Activated CD4-positive, alpha-beta T cell treated with anti-CD3 and anti-CD28 coated beads for 36 hours (primary cell): ENCODE data around the gene MSI2. TPM values are rescaled to one million over a fixed set of nuclear protein-coding genes. Genes with fewer than 3 reads are reported as not detected.

ENCODE experiments used
- ATAC-seq: fragments of 200-7000 bp; cut with Tn5 transposase; one replicate; pipeline ENCODE4 v1.10.0; 2021; ENCODE audit warnings: mild to moderate bottlenecking, moderate library complexity
- CTCF ChIA-PET: fragments of 350-600 bp; sonication (Branson Sonifier 250); formaldehyde crosslinking; loops from one replicate; lab custom pipeline; 2021; ENCODE audit warnings: antibody characterized with exemption; lab: Charles Lee
- POLR2A ChIA-PET: fragments of 350-600 bp; sonication (Branson Sonifier 250); formaldehyde crosslinking; loops from one replicate; lab custom pipeline; 2021; ENCODE audit warnings: antibody characterized with exemption, inconsistent platforms; lab: Charles Lee
- DNase-seq: peaks from one replicate; pipeline ENCODE4 v3.0.0-alpha.2; 2020
- H3K27ac Mint-ChIP-seq: one replicate; pipeline ENCODE4 v1.8.0; 2021; ENCODE audit warnings: mixed read lengths
- H3K27me3 Mint-ChIP-seq: one replicate; pipeline ENCODE4 v1.8.0; 2021; ENCODE audit warnings: mixed read lengths
- H3K36me3 Mint-ChIP-seq: one replicate; pipeline ENCODE4 v1.8.0; 2021; ENCODE audit warnings: low read depth, mixed read lengths
- H3K4me1 Mint-ChIP-seq: one replicate; pipeline ENCODE4 v1.8.0; 2021; ENCODE audit warnings: mixed read lengths
- H3K4me3 Mint-ChIP-seq: one replicate; pipeline ENCODE4 v1.8.0; 2021; ENCODE audit warnings: mild to moderate bottlenecking, moderate library complexity, mixed read lengths
- H3K9me3 Mint-ChIP-seq: one replicate; pipeline ENCODE4 v1.8.0; 2021; ENCODE audit warnings: low read depth, mixed read lengths
- intact Hi-C, 2 experiments: fragments of 100-400 bp; cut with DNase I in 1 of 2; cut with micrococcal nuclease in 1 of 2; formaldehyde crosslinking; loops; one replicate each; pipeline versions ENCODE4 v1.14.2 to v1.15.1; 2022 to 2024; cut with DNase I, micrococcal nuclease
- total RNA-seq, 2 experiments: library from RNA; stranded (reverse); gene quantifications; one replicate each; pipeline ENCODE4 v1.2.3, GENCODE V29; 2021

The MSI2 gene
- total RNA-seq, 2 experiments from 2014 or later, result 55.3 to 57.2 TPM

DNA sequence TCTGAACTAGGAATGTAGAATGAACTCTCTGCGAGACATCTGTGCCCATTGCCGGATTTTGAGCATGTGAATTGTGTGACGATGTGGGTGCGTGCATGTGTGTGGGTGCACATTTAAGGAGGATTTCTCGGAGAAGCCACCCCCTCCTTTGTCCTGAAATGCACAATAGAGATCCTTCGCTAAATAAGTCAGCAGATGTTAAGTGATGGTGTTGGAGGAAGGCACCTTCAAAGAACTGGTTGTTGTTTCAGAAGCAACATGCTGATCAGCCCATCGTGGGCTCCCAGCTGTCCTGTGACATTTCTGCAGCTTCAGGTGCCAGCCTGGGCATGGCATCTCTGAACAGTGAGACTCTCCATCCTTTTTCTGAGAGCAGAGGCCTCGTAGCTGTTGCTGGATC, 194.9 kb downstream of the MSI2 start:
- H3K27me3 Mint-ChIP-seq, result no peaks in the 10 kb centered on the region
- intact Hi-C loops, result no loop called here
- CTCF ChIA-PET, result interaction anchor here (0.6 to 3.2 kb wide), 3 partner anchors 11 to 101 kb away, joined by 4 to 15 read pairs (median 4); no protein-coding TSS in a partner anchor
- peaks cover 74% of the 10 kb centered on the region for H3K4me1 Mint-ChIP-seq
- peak; percentile 62 for DNase-seq
- H3K9me3 Mint-ChIP-seq, result no peaks in the 10 kb centered on the region
- H3K27ac Mint-ChIP-seq, result peak overlapping the region; percentile 56
- peak; percentile 50 for ATAC-seq
- H3K4me3 Mint-ChIP-seq, result peak overlapping the region; percentile 8
- POLR2A ChIA-PET, result no interaction called here
- H3K36me3 Mint-ChIP-seq, result peaks cover 9% of the 10 kb centered on the region

DNA sequence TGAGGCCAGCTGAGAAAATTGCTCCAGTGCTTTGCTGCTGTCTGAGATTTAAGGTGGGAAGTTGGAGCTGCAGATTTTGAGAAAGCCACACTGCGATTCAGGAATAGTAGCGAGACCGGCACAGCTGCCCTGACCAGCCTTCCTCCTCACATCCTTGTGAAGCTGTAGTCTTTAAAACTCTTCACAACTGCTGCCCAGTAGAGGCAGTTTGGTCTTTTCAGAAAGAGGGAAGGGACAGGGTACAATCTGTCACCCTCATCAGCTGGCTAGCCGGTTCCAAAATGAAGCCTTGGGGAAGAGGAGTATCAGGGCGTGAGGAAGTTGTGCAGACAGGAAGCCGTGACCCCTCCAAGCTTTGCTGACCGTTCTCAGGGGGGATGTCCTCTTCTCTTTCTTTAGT, 195.3 kb downstream of the MSI2 start:
- ATAC-seq (no peak), DNase-seq (no peak)
- Mint-ChIP-seq H3K27ac (peak overlapping the region; percentile 56), H3K4me1 (peaks cover 76% of the 10 kb centered on the region), H3K4me3 (no peak overlapping the region), H3K9me3 (no peaks in the 10 kb centered on the region), H3K36me3 (peaks cover 11% of the 10 kb centered on the region), H3K27me3 (no peaks in the 10 kb centered on the region)
- intact Hi-C loops, result no loop called here
- POLR2A ChIA-PET, result no interaction called here
- CTCF ChIA-PET, result interaction anchor here (0.6 to 3.2 kb wide), 3 partner anchors 11 to 101 kb away, joined by 4 to 15 read pairs (median 4); no protein-coding TSS in a partner anchor

GRCh38 chr17:57453841-57454425, 197.6 kb downstream of the MSI2 start:
- Mint-ChIP-seq H3K27ac (no peak overlapping the region), H3K4me3 (no peak overlapping the region), H3K9me3 (no peaks in the 10 kb centered on the region), H3K27me3 (no peaks in the 10 kb centered on the region), H3K4me1 (peaks cover 70% of the 10 kb centered on the region), H3K36me3 (peaks cover 13% of the 10 kb centered on the region)
- ATAC-seq, result no peak
- ChIA-PET POLR2A (interaction anchor here (0.7 to 1.9 kb wide), 2 partner anchors 13 to 68 kb away, joined by 4 to 10 read pairs; no protein-coding TSS in a partner anchor), CTCF (interaction anchor here (3.3 kb wide), 1 partner anchor 13 kb away, joined by 18 read pairs; no protein-coding TSS in a partner anchor)
- intact Hi-C loops, result no loop called here
- DNase-seq, result no peak

DNA sequence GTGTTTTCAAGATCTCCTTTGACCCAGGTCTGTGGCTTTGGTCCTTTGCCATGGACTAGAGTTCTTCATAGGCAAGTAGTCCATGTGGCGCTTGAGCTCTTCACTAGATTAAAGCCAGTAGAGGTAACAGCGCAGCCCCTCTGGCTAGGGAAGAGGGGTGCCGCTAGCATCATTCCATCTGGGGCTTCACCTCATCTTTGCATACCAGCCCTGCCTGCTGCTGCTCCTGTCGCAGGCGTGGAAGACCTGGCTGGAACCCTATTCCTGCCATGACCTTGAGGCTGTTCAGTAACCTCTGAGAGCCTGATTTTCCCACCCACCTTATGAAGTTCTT, 198.4 kb downstream of the MSI2 start:
- intact Hi-C loops, result no loop called here
- no peak overlapping the region for H3K4me3 Mint-ChIP-seq
- peaks cover 71% of the 10 kb centered on the region for H3K4me1 Mint-ChIP-seq
- no peaks in the 10 kb centered on the region for H3K27me3 Mint-ChIP-seq
- ChIA-PET CTCF (interaction anchor here (3.3 kb wide), 1 partner anchor 14 kb away, joined by 18 read pairs; no protein-coding TSS in a partner anchor), POLR2A (interaction anchor here (0.7 to 1.9 kb wide), 2 partner anchors 14 to 67 kb away, joined by 4 to 10 read pairs; no protein-coding TSS in a partner anchor)
- peaks cover 14% of the 10 kb centered on the region for H3K36me3 Mint-ChIP-seq
- DNase-seq, result no peak
- no peaks in the 10 kb centered on the region for H3K9me3 Mint-ChIP-seq
- ATAC-seq, result no peak
- H3K27ac Mint-ChIP-seq, result peak overlapping the region; percentile 84

GRCh38 chr17:57455063-57455914, 199.0 kb downstream of the MSI2 start:
- POLR2A ChIA-PET, result interaction anchor here (1.9 kb wide), 1 partner anchor 15 kb away, joined by 10 read pairs; no protein-coding TSS in a partner anchor
- Mint-ChIP-seq H3K27me3 (no peaks in the 10 kb centered on the region), H3K4me1 (peaks cover 74% of the 10 kb centered on the region), H3K27ac (peak overlapping the region; percentile 84), H3K4me3 (peak overlapping the region; percentile 38), H3K36me3 (peaks cover 14% of the 10 kb centered on the region), H3K9me3 (no peaks in the 10 kb centered on the region)
- peak; percentile 46 for DNase-seq
- ATAC-seq, result peak; percentile 44
- intact Hi-C loops, result no loop called here
- CTCF ChIA-PET, result interaction anchor here (0.6 to 3.3 kb wide), 2 partner anchors 15 to 342 kb away, joined by 3 to 18 read pairs; no protein-coding TSS in a partner anchor

GRCh38 chr17:57456622-57457021, 200.3 kb downstream of the MSI2 start:
- Mint-ChIP-seq H3K4me1 (peaks cover 76% of the 10 kb centered on the region), H3K4me3 (no peak overlapping the region), H3K27me3 (no peaks in the 10 kb centered on the region), H3K9me3 (no peaks in the 10 kb centered on the region), H3K36me3 (peaks cover 11% of the 10 kb centered on the region), H3K27ac (no peak overlapping the region)
- ChIA-PET POLR2A (no interaction called here), CTCF (no interaction called here)
- ATAC-seq (no peak), DNase-seq (no peak)
- intact Hi-C loops, result no loop called here

GRCh38 chr17:57457188-57457587, 200.9 kb downstream of the MSI2 start:
- ChIA-PET POLR2A (no interaction called here), CTCF (no interaction called here)
- Mint-ChIP-seq H3K9me3 (no peaks in the 10 kb centered on the region), H3K27me3 (no peaks in the 10 kb centered on the region), H3K4me3 (no peak overlapping the region), H3K36me3 (peaks cover 13% of the 10 kb centered on the region), H3K27ac (no peak overlapping the region), H3K4me1 (peaks cover 76% of the 10 kb centered on the region)
- intact Hi-C loops, result no loop called here
- DNase-seq, result no peak
- no peak for ATAC-seq

- ATAC-seq (no peak), DNase-seq (no peak)
- Mint-ChIP-seq H3K9me3 (no peaks in the 10 kb centered on the region), H3K27ac (peak overlapping the region; percentile 91), H3K4me1 (peaks cover 81% of the 10 kb centered on the region), H3K36me3 (peaks cover 14% of the 10 kb centered on the region), H3K27me3 (no peaks in the 10 kb centered on the region), H3K4me3 (no peak overlapping the region)
- intact Hi-C loops, result loop anchor here in 1 of 2 experiments (1.0 kb wide), 1 partner anchor 18 kb away; no protein-coding TSS in a partner anchor
- CTCF ChIA-PET, result interaction anchor here (0.7 to 3.3 kb wide), 2 partner anchors 19 to 51 kb away, joined by 3 to 10 read pairs; no protein-coding TSS in a partner anchor
- POLR2A ChIA-PET, result no interaction called here
These were observed 202.5 kb downstream of the MSI2 start for GRCh38 chr17:57458718-57459285.

GRCh38 chr17:57459286-57459915, 203.1 kb downstream of the MSI2 start:
- no peaks in the 10 kb centered on the region for H3K27me3 Mint-ChIP-seq
- peaks cover 17% of the 10 kb centered on the region for H3K36me3 Mint-ChIP-seq
- intact Hi-C loops, result loop anchor here in 1 of 2 experiments (1.0 kb wide), 1 partner anchor 18 kb away; no protein-coding TSS in a partner anchor
- CTCF ChIA-PET, result interaction anchor here (0.7 to 3.3 kb wide), 3 partner anchors 10 to 51 kb away, joined by 3 to 10 read pairs (median 3); no protein-coding TSS in a partner anchor
- H3K27ac Mint-ChIP-seq, result peak overlapping the region; percentile 91
- DNase-seq, result peak; percentile 71
- no peak overlapping the region for H3K4me3 Mint-ChIP-seq
- POLR2A ChIA-PET, result no interaction called here
- no peaks in the 10 kb centered on the region for H3K9me3 Mint-ChIP-seq
- ATAC-seq, result peak; percentile 46
- H3K4me1 Mint-ChIP-seq, result peaks cover 81% of the 10 kb centered on the region

GRCh38 chr17:57461082-57461481, 204.8 kb downstream of the MSI2 start:
- peaks cover 72% of the 10 kb centered on the region for H3K4me1 Mint-ChIP-seq
- POLR2A ChIA-PET, result no interaction called here
- CTCF ChIA-PET, result interaction anchor here (1.0 to 3.3 kb wide), 4 partner anchors 8 to 53 kb away, joined by 3 to 10 read pairs (median 4); no protein-coding TSS in a partner anchor
- peak overlapping the region; percentile 80 for H3K27ac Mint-ChIP-seq
- peak; percentile 40 for ATAC-seq
- no peaks in the 10 kb centered on the region for H3K27me3 Mint-ChIP-seq
- H3K36me3 Mint-ChIP-seq, result peaks cover 15% of the 10 kb centered on the region
- DNase-seq, result peak; percentile 66
- no peaks in the 10 kb centered on the region for H3K9me3 Mint-ChIP-seq
- H3K4me3 Mint-ChIP-seq, result no peak overlapping the region
- intact Hi-C loops, result loop anchor here in 1 of 2 experiments (5.0 kb wide), 1 partner anchor 141 kb away; no protein-coding TSS in a partner anchor
